A673 (cell line): ENCODE measurements around the gene LHFPL2.

Experiments
- CTCF ChIP-seq: fragments of 300-800, 200-600 bp; sonication (generic); conservative IDR thresholded peaks from 2 replicates; pipeline ENCODE4 v1.5.1; 2017; ENCODE audit warnings: low read depth, mild to moderate bottlenecking, antibody characterized with exemption, low read length, moderate library complexity, mixed read lengths
- EZH2 ChIP-seq: fragments of 200-600 bp; sonication (generic); IDR thresholded peaks from 2 replicates; pipeline ENCODE4 v1.6.1; 2017; ENCODE audit warnings: borderline replicate concordance, low read depth, mild to moderate bottlenecking, mixed read lengths, antibody characterized with exemption, low read length; ENCODE audit not compliant: poor library complexity, severe bottlenecking

- no peak for TF ChIP-seq EZH2
- TF ChIP-seq CTCF, result no peak
Measured at GRCh38 chr5:78677777-78678668, 29.5 kb upstream of the LHFPL2 start.
